GM12878 (cell line): ENCODE results near the gene MYO7A.

ENCODE experiments used
- DPF2 ChIP-seq: fragments of 450-650 bp; IDR thresholded peaks from 2 replicates; pipeline ENCODE4 v1.6.1; 2017; ENCODE audit warnings: mild to moderate bottlenecking
- EZH2 ChIP-seq: IDR thresholded peaks from 2 replicates; pipeline ENCODE4 v1.6.1; 2012; ENCODE audit warnings: low read depth, mild to moderate bottlenecking, control low read depth, inconsistent platforms, low read length, borderline replicate concordance; ENCODE audit not compliant: control insufficient read depth
- FOXK2 ChIP-seq: fragments of 450-650 bp; IDR thresholded peaks from 2 replicates; pipeline ENCODE4 v1.6.1; 2017; ENCODE audit warnings: mild to moderate bottlenecking, moderate library complexity
- FOXM1 ChIP-seq: IDR thresholded peaks from 2 replicates; pipeline ENCODE4 v1.6.1; 2012; ENCODE audit warnings: low read depth, mild to moderate bottlenecking, inconsistent platforms, low read length, moderate library complexity
- GABPA ChIP-seq: IDR thresholded peaks from 2 replicates; pipeline ENCODE4 v1.6.1; 2014; ENCODE audit warnings: antibody characterized with exemption, low read depth, mild to moderate bottlenecking, inconsistent platforms
- IKZF1 ChIP-seq: fragments of 450-650 bp; conservative IDR thresholded peaks from 2 replicates; pipeline ENCODE4 v1.6.1; 2017; ENCODE audit warnings: antibody characterized with exemption, mild to moderate bottlenecking
- MXI1 ChIP-seq: fragments of 150-350 bp; IDR thresholded peaks from 2 replicates; pipeline ENCODE4 v1.6.1; 2011; ENCODE audit warnings: low read depth, mild to moderate bottlenecking, inconsistent platforms, low read length, improper control_type of control experiment
- POLR2AphosphoS5 ChIP-seq: IDR thresholded peaks from 2 replicates; pipeline ENCODE4 v1.6.1; 2011; ENCODE audit warnings: mild to moderate bottlenecking, low read length, inconsistent platforms
- YY1 ChIP-seq: IDR thresholded peaks from 2 replicates; pipeline ENCODE4 v1.6.1; 2011; ENCODE audit warnings: low read depth, mild to moderate bottlenecking, low read length
- TF ChIP-seq, protein P1 (sequence below), 3 experiments: IDR thresholded peaks in 2 of 3; conservative IDR thresholded peaks in 1 of 3; 2 replicates each; pipeline ENCODE4 v1.5.1; 2011; ENCODE audit warnings: low read depth in 3 of 3, low read length in 3 of 3, mild to moderate bottlenecking in 3 of 3, control low read depth in 2 of 3, moderate library complexity in 2 of 3, inconsistent platforms in 1 of 3, mixed read lengths in 1 of 3; ENCODE audit not compliant: control insufficient read depth in 2 of 3, insufficient read depth in 1 of 3; ENCODE audit errors: extremely low read depth in 1 of 3

- TF ChIP-seq MXI1 (no peak), POLR2AphosphoS5 (no peak), GABPA (no peak), DPF2 (no peak), FOXK2 (no peak), IKZF1 (no peak), EZH2 (no peak), FOXM1 (no peak), YY1 (no peak)
- TF ChIP-seq, protein P1, sequence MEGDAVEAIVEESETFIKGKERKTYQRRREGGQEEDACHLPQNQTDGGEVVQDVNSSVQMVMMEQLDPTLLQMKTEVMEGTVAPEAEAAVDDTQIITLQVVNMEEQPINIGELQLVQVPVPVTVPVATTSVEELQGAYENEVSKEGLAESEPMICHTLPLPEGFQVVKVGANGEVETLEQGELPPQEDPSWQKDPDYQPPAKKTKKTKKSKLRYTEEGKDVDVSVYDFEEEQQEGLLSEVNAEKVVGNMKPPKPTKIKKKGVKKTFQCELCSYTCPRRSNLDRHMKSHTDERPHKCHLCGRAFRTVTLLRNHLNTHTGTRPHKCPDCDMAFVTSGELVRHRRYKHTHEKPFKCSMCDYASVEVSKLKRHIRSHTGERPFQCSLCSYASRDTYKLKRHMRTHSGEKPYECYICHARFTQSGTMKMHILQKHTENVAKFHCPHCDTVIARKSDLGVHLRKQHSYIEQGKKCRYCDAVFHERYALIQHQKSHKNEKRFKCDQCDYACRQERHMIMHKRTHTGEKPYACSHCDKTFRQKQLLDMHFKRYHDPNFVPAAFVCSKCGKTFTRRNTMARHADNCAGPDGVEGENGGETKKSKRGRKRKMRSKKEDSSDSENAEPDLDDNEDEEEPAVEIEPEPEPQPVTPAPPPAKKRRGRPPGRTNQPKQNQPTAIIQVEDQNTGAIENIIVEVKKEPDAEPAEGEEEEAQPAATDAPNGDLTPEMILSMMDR (IDR thresholded peaks at IDR 0.05 in 2 of 3, conservative IDR thresholded peaks at IDR 0.05 in 1 of 3; ENCODE audit: control insufficient read depth in 2 of 3, extremely low read depth in 1 of 3, insufficient read depth in 1 of 3, low read depth in 3 of 3, low read length in 3 of 3), result no peak
These were observed 86.5 kb downstream of the MYO7A start for GRCh38 chr11:77214557-77214956.
